Breast epithelium (tissue), 3 donors: ENCODE data around the gene YAP1.

ENCODE experiments used
- CTCF ChIP-seq, 3 donors: fragments of 450-650 bp; IDR thresholded peaks; one replicate each; pipeline ENCODE4 v1.5.1; 2016 to 2017; ENCODE audit warnings: antibody characterized with exemption in 3 of 3, mild to moderate bottlenecking in 3 of 3, moderate library complexity in 3 of 3
- POLR2A ChIP-seq: fragments of 450-650 bp; IDR thresholded peaks from one replicate; pipeline ENCODE4 v1.6.1; 2016; ENCODE audit warnings: antibody characterized with exemption, mild to moderate bottlenecking, moderate library complexity

GRCh38 chr11:102071497-102072472 is 38.5 kb upstream of the YAP1 start:
- no peak for TF ChIP-seq CTCF (IDR thresholded peaks at IDR 0.05)
- no peak for TF ChIP-seq POLR2A
